VCaP (cell line): Measurements from ENCODE around the gene PPP2R3B.

Source experiments
- H3K27ac ChIP-seq: fragments of 450-650 bp; 2 replicates; pipeline ENCODE4 v1.5.1; 2017
- TF ChIP-seq, protein P1 (sequence below): fragments of 450-650 bp; conservative IDR thresholded peaks from 2 replicates; pipeline ENCODE4 v1.5.1; 2017; ENCODE audit warnings: mild to moderate bottlenecking, moderate library complexity

Gene PPP2R3B

DNA sequence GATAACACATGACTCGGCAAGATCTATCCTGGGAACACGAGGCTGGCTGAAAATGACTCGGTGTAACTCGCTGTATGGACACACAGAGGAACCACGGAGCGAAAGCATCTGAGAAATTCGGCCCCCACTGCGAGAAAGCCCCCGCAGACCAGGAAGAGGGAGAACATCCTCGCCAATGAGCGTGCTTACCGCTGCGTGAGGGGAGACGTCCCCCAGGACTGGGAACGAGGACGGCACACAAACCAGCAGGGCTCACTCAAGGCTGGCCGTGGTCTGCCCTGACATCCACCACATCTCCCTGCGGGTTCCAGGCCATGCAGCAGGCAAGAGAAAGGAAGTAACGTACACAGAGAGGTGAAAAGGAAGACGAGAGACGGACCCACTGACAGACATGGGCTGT, 50.5 kb downstream of the PPP2R3B start:
- TF ChIP-seq, protein P1, sequence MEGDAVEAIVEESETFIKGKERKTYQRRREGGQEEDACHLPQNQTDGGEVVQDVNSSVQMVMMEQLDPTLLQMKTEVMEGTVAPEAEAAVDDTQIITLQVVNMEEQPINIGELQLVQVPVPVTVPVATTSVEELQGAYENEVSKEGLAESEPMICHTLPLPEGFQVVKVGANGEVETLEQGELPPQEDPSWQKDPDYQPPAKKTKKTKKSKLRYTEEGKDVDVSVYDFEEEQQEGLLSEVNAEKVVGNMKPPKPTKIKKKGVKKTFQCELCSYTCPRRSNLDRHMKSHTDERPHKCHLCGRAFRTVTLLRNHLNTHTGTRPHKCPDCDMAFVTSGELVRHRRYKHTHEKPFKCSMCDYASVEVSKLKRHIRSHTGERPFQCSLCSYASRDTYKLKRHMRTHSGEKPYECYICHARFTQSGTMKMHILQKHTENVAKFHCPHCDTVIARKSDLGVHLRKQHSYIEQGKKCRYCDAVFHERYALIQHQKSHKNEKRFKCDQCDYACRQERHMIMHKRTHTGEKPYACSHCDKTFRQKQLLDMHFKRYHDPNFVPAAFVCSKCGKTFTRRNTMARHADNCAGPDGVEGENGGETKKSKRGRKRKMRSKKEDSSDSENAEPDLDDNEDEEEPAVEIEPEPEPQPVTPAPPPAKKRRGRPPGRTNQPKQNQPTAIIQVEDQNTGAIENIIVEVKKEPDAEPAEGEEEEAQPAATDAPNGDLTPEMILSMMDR = no peak
- no peak overlapping the region for H3K27ac ChIP-seq

DNA sequence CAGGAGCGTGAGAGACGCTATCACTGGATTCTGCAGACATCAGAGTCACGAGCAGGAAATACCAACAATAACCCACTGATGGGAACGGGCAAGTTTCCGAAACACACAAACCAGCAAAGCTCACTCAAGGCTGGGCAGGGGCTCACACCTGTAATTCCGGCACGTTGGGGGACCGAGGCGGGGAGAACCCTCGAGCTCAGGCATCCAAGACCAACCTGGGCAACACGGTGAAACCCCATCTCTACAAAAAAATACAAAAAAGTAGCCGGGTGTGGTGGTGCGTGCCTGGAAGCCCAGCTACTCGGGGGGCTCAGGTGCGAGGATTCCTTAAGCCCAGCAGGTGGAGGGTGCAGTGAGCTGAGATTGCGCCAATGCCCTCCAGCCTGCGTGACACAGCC, 51.0 kb downstream of the PPP2R3B start:
- H3K27ac ChIP-seq = no peak overlapping the region
- TF ChIP-seq, protein P1 = no peak

DNA sequence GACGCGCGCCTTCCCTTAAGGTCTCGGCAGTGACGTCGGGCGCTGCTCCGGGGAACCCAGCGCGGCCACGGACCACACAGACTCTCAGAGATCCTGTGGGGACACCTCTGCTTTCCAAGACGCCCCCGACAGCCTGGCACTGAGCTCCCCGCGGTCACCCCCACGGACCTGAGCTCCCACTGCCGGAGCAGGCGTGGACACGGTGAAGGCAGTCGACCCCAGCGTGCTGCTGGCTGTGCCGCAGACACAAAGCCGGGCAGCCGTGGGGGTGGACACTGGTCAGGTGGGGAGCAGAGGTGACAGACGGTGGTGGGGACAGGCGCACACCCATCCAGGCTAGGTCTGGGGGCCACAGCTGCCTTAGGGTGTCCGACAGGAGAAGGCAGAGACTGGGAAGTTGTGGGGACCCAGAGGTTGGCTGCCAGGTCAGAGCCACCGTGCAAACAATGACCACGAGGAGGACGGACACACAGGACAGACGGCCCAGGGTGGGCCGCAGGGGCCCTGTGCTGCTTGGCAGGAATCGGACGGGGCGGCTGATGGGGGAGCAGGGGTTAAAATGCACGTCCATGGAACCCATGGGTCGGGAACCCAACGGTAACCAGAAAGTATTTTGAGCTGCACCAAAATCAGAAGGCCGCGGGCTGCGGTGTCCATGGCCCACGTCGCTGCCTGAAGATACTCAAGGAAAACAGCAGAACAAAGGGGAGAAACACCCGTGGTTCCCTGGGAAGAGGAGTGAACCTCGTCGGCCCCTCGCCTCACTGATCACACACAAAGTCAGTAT, 51.5 kb downstream of the PPP2R3B start:
- TF ChIP-seq, protein P1 = no peak
- H3K27ac ChIP-seq = no peak overlapping the region

DNA sequence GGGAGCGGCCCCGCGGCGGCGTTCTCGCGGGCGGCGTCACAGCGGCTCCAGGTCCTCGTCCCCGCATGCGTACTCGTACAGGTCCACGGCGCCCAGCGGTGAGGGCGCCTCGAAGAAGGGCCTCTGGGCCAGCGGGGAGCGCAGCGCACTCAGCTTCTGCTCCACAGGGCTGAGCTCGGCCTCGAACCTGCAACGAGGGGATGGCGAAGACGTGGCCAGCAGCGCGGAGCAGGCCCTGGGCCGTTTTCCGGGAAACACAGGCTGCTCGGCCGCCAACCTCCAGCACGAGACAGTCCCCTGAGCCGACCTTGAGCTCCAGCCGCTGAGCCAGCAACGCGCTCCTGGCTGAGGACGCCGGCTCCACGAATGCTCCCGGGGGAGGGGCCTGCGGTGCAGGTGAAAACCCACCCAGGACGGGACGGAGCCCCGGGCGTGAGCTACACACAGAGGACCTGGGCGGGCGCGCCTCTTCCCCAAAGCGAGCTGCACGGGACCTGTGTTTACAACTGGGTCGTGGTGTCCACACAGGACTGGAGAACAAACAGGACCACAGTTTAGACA, 52.3 kb downstream of the PPP2R3B start:
- TF ChIP-seq, protein P1 = no peak
- H3K27ac ChIP-seq = no peak overlapping the region

DNA sequence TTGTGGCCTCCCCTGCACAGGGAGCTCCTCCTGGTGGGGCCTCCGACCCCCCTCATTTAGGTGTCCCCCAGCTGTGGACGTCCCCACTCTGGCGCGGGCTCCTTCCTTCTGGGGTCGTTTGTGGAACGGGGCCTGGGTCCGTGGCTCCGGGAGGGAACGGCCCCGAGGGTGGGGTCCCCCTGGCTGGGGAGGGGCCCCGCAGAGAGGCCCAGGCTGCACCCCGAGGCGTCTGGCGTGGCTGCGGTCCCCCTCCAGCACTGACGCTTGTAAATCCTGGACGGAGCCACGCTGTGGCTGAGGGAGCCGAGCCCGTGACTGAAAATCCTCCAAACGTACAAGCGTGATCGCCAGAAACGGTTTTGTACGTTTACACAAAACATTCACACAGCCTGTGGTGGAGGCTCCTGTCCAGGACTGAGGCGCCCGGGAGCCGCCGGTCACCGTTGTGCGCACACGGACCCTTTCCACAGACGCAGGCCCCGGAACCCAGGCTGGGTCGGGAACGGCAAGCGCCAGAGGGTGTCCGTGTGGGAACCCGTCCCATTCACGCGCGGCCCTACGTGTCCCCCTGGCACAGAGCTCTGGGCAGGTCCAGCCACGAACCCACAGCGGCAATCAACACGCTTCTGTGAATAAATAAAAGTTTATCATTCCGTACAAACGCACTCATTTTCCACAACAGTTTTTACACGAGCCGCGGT, 52.9 kb downstream of the PPP2R3B start:
- TF ChIP-seq, protein P1 = no peak
- H3K27ac ChIP-seq = no peak overlapping the region

DNA sequence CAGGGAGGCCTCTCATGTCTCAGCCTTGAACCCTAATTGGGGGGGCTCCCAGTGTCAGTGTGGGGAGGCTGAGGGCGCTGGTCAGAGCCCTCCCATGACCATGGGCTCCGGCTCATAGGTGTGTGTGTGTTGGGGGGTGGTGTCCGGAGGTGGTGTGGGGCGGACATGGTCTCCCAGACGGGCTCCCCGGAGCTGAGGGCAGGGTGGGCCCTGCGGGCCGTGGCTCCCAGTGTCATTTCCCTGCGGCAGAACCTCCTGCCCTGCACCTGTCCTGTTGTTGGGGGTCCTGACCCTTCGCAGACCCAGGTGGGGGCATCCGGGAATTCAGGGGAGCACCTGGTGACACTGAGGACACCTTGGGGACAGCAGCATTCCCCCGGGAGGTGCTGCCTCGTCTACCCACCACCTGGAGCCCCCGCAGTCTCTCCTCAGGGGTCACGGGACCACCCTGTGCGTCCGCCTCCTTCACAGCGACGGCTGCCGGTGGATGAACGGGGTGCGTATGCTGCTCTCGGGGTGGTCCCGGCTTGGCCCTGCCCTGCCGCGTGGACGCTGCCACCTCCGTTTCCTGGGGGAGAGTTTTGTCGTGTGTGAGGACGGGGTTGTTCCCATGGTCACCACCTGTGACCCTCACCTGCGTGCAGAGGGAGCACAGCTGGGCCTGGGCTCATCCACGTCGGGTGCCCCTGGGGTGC, 53.6 kb downstream of the PPP2R3B start:
- TF ChIP-seq, protein P1 = no peak
- no peak overlapping the region for H3K27ac ChIP-seq

DNA sequence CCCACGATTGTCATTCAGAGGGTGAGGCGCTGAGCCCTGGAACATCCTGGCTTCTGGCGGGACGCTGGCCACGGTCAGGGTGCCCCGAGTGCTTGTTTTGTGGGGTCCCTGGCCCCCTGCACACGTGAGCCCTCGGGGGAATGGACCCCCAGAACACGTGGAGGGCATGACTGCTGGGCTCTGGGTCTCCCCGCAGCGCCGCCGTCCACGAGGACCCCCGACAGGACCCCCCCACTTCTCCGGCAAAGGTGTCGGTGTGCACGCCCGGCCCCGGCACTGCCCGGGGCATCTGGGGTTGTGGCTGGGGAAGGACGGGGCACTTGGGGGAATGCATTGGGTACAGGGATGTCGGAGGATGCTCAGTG, 54.2 kb downstream of the PPP2R3B start:
- TF ChIP-seq, protein P1 = no peak
- H3K27ac ChIP-seq = no peak overlapping the region
